NCI-H1930 (cell line): Measurements from ENCODE around the gene PDE4D.

ENCODE experiments used
- DNase-seq, 2 experiments: peaks; one replicate each; lab custom pipeline; 2025; lab: John Stamatoyannopoulos, UW

PDE4D gene

GRCh38 chr5:58930520-58930919 lies 963.0 kb downstream of the PDE4D start:
- DNase-seq, result no peak

- DNase-seq, result no peak
These were observed 963.8 kb downstream of the PDE4D start for GRCh38 chr5:58929726-58930125.

GRCh38 chr5:58927938-58928337 lies 965.6 kb downstream of the PDE4D start:
- no peak for DNase-seq

- no peak for DNase-seq
These were observed 966.3 kb downstream of the PDE4D start for GRCh38 chr5:58927181-58927580.

GRCh38 chr5:58926541-58926935 lies 967.0 kb downstream of the PDE4D start:
- DNase-seq, result no peak

GRCh38 chr5:58925627-58926540 lies 967.6 kb downstream of the PDE4D start:
- no peak for DNase-seq

GRCh38 chr5:58924306-58924705 lies 969.2 kb downstream of the PDE4D start:
- no peak for DNase-seq

GRCh38 chr5:58923355-58923754 lies 970.2 kb downstream of the PDE4D start:
- DNase-seq, result no peak

GRCh38 chr5:58922461-58923171 lies 970.9 kb downstream of the PDE4D start:
- no peak for DNase-seq

GRCh38 chr5:58921159-58921558 lies 972.4 kb downstream of the PDE4D start:
- no peak for DNase-seq

- no peak for DNase-seq
These were observed 973.7 kb downstream of the PDE4D start for GRCh38 chr5:58919833-58920232.
